Measurements from ENCODE around the gene RBM47. TPM values are rescaled to one million over a fixed set of nuclear protein-coding genes. Genes with fewer than 3 reads are reported as not detected.

The RBM47 gene
- total and polyA plus RNA-seq, 2 of the 4 experiments (the other 2 are of a cell fraction): 0.44 to 1.1 TPM

DNA sequence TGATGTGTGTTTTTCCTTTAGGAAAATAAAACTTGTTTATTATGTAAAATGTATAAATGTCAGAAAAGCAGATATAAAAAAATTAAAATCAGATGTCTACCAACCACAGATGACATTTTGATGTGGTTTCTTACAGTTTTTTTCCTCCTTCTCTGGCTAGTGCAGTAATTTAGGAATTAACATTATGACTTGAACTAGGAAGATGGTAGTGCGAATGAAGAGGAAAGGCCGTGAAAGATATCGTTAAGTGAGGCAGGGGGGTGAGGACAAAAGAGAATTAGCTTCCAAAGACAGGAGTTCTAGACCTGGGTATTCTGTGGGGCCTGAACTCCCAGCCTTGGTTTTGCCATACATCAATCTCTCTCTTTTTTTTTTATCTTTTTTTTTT is 98.0 kb downstream of the RBM47 start:
- no peak overlapping the region for H2AK9ac ChIP-seq (replicated peaks; ENCODE audit: low read depth, low read length, poor library complexity)
- H2BK15ac ChIP-seq (ENCODE audit: low read depth, low read length): no peak overlapping the region
- DNase-seq (no peak), ATAC-seq (ENCODE audit: low read depth) (no peak)
- H4K91ac ChIP-seq (ENCODE audit: insufficient read depth, low read depth, low read length): no peak overlapping the region
- POLR2A ChIA-PET (ENCODE audit: unreplicated experiment): no interaction called here
- intact Hi-C loops (cut with micrococcal nuclease) (loop anchor here (2.0 kb wide), 1 partner anchor 15 kb away; no protein-coding TSS in a partner anchor), in situ Hi-C loops (cut with MboI; ENCODE audit: low sequenced_read_pairs) (no loop called here), dilution Hi-C loops (cut with HindIII; ENCODE audit: low sequenced_read_pairs, unreplicated experiment) (no loop called here)
- TF ChIP-seq MAZ (IDR thresholded peaks at IDR 0.05; ENCODE audit: borderline replicate concordance, low read depth, low read length): no peak
- no peak for TF ChIP-seq POLR2A (IDR thresholded peaks at IDR 0.05; ENCODE audit: low read depth, low read length)
- TF ChIP-seq, protein P1, sequence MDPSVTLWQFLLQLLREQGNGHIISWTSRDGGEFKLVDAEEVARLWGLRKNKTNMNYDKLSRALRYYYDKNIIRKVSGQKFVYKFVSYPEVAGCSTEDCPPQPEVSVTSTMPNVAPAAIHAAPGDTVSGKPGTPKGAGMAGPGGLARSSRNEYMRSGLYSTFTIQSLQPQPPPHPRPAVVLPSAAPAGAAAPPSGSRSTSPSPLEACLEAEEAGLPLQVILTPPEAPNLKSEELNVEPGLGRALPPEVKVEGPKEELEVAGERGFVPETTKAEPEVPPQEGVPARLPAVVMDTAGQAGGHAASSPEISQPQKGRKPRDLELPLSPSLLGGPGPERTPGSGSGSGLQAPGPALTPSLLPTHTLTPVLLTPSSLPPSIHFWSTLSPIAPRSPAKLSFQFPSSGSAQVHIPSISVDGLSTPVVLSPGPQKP (IDR thresholded peaks at IDR 0.05; ENCODE audit: borderline replicate concordance, low read depth, low read length): no peak
- BruUV-seq (replicated peaks): no TSS peak
- no peaks in the 10 kb centered on the region for H3K36me3 ChIP-seq (ENCODE audit: control insufficient read depth, insufficient read depth, low read length)
- H3K56ac ChIP-seq (ENCODE audit: extremely low read depth, insufficient read depth, low read length): no peak overlapping the region
- H2AK5ac ChIP-seq (ENCODE audit: low read depth, low read length): no peak overlapping the region
- H4K20me1 ChIP-seq (ENCODE audit: insufficient read depth, low read length): no peaks in the 10 kb centered on the region
- peaks cover 2% of the 10 kb centered on the region for H3K9me1 ChIP-seq (ENCODE audit: insufficient read depth, low read length)
- H3K79me1 ChIP-seq (ENCODE audit: low read depth in 1 of 2, low read length in 2 of 2): no peaks in the 10 kb centered on the region
- no peak overlapping the region for H3K4ac ChIP-seq (ENCODE audit: low read depth, low read length)
- H4K8ac ChIP-seq (ENCODE audit: low read depth in 2 of 2, low read length in 2 of 2): no peak overlapping the region
- no peak overlapping the region for H3K18ac ChIP-seq (ENCODE audit: low read depth, low read length)
- CTCF ChIA-PET: no interaction called here
- no peaks in the 10 kb centered on the region for H3K9me3 ChIP-seq (ENCODE audit: control insufficient read depth, insufficient read depth, low read length)
- H2BK120ac ChIP-seq (ENCODE audit: low read depth, low read length): no peak overlapping the region
- WGBS, 2 experiments (ENCODE audit: extremely low coverage in 2 of 2, insufficient read length in 1 of 2): 100% methylated on average over 1 of the region's 3 CpGs; no CpG with 5 or more reads in 1 of the 2 experiments
- no peak overlapping the region for H2AFZ ChIP-seq (replicated peaks; ENCODE audit: low read length, poor library complexity)
- H3K4me3 ChIP-seq (ENCODE audit: insufficient read depth, low read depth, low read length): no peak overlapping the region
- H3K4me1 ChIP-seq (ENCODE audit: control insufficient read depth, insufficient read depth, low read length): peaks cover 2% of the 10 kb centered on the region; the same call in 1 of the 2 replicates
- H3K9ac ChIP-seq (ENCODE audit: low read depth, low read length): no peak overlapping the region
- no peak overlapping the region for H2BK20ac ChIP-seq (ENCODE audit: low read depth, low read length)
- no peaks in the 10 kb centered on the region for H3K27me3 ChIP-seq (ENCODE audit: control insufficient read depth, insufficient read depth, low read length)
- H3K14ac ChIP-seq (replicated peaks; ENCODE audit: low read depth, low read length): no peak overlapping the region
- no peak overlapping the region for H2BK5ac ChIP-seq (ENCODE audit: low read depth, low read length, poor library complexity, severe bottlenecking)
- no peak overlapping the region for H3K4me2 ChIP-seq (ENCODE audit: low read depth, low read length)
- no peak overlapping the region for H4K5ac ChIP-seq (ENCODE audit: low read depth, low read length)
- H3K27ac ChIP-seq (ENCODE audit: insufficient read depth, low read length): no peak overlapping the region
- no peak overlapping the region for H3K23ac ChIP-seq (ENCODE audit: low read depth, low read length)
